GM18858 (cell line): ENCODE results near the gene KSR1.
A peak's percentile ranks its signal among the peaks of the same experiment; 100 is the strongest.

ENCODE experiments used
- ATAC-seq: cut with Tn5 transposase; IDR thresholded peaks from one replicate; pipeline ENCODE4 v1.9.1; 2021; ENCODE audit not compliant: unreplicated experiment

KSR1 gene

GRCh38 chr17:27532269-27533263, 76.3 kb downstream of the KSR1 start:
- ATAC-seq: no peak

GRCh38 chr17:27533874-27534815, 77.9 kb downstream of the KSR1 start:
- no peak for ATAC-seq

- ATAC-seq: no peak
Observed at GRCh38 chr17:27535178-27535928, 79.1 kb downstream of the KSR1 start.

GRCh38 chr17:27535975-27536374, 79.7 kb downstream of the KSR1 start:
- ATAC-seq: no peak

GRCh38 chr17:27536781-27537180, 80.5 kb downstream of the KSR1 start:
- ATAC-seq: no peak

GRCh38 chr17:27538156-27538955, 82.1 kb downstream of the KSR1 start:
- no peak for ATAC-seq

GRCh38 chr17:27539152-27539551, 82.9 kb downstream of the KSR1 start:
- ATAC-seq: no peak

GRCh38 chr17:27539794-27540317, 83.6 kb downstream of the KSR1 start:
- no peak for ATAC-seq

GRCh38 chr17:27540318-27541101, 84.3 kb downstream of the KSR1 start:
- no peak for ATAC-seq

GRCh38 chr17:27541301-27542023, 85.2 kb downstream of the KSR1 start:
- no peak for ATAC-seq

GRCh38 chr17:27542841-27543463, 86.7 kb downstream of the KSR1 start:
- ATAC-seq: no peak

GRCh38 chr17:27543464-27543856, 87.2 kb downstream of the KSR1 start:
- ATAC-seq: no peak

- ATAC-seq: no peak
Observed at GRCh38 chr17:27543958-27544349, 87.7 kb downstream of the KSR1 start.

- peak; percentile 74 for ATAC-seq
Observed at GRCh38 chr17:27544350-27545131, 88.3 kb downstream of the KSR1 start.

- ATAC-seq: no peak
Observed at GRCh38 chr17:27545562-27546229, 89.4 kb downstream of the KSR1 start.

GRCh38 chr17:27546624-27547300, 90.5 kb downstream of the KSR1 start:
- no peak for ATAC-seq
